Raji (cell line): ENCODE data around the gene KCNQ5.

ENCODE experiments used
- POLR2A ChIP-seq: IDR thresholded peaks from 2 replicates; pipeline ENCODE4 v1.6.1; 2011; ENCODE audit warnings: low read depth, low read length, control low read depth; ENCODE audit not compliant: insufficient read depth

Gene KCNQ5

DNA sequence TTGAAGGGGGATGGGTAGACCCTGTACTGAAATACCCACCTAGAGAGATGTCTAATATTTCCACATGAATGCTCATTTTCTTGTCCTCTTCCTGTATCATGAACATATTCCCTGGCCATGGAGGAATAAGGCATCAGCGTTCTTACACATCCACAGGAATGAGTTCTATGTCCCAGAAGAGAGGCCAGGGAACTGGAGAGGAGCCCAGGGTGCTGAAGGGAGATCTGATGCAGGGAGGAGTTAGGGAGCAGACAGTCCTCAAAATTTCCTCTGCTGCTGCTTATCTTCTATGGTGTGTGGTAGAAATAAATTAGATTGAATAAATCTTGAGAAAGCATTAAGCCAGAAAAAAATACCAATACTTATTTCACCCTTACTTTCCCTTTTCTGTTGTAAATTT is 295.0 kb downstream of the KCNQ5 start:
- no peak for TF ChIP-seq POLR2A

DNA sequence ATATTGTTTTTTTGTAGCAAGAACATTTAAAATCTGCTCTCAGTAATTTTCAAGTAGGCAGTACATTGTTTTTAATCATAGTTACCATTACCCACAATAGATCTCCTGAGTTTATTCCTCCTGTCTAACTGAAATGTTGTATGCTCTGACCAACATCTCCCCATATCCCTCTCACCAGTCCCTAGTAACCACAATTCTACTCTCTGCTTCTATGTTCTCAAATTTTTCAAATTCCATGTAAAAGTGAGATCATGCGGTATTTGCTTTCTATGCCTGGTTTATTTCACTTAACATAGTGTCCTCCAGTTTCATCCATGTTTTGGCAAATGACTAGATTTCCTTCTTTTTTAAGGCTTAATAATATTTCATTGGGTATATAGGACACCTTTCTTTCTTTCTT is 300.5 kb downstream of the KCNQ5 start:
- no peak for TF ChIP-seq POLR2A

DNA sequence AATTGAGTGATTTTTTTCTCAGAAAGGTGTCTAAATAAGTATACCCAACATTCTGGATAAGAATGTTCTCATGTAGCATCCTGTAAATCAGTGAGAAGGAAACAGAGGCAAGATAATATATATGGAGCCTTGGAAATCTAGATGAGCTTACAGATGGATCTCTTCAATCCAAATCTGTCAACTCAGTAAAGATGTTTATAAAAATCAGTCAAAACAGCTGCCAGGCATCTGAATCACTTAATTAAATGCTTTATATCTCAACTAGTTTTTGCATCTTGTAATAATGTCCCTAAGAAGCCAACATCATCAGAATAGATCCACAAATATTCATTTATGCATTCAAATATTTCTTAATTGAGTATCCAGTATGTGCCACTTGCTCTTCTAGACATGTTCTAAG is 303.3 kb downstream of the KCNQ5 start:
- TF ChIP-seq POLR2A = no peak

DNA sequence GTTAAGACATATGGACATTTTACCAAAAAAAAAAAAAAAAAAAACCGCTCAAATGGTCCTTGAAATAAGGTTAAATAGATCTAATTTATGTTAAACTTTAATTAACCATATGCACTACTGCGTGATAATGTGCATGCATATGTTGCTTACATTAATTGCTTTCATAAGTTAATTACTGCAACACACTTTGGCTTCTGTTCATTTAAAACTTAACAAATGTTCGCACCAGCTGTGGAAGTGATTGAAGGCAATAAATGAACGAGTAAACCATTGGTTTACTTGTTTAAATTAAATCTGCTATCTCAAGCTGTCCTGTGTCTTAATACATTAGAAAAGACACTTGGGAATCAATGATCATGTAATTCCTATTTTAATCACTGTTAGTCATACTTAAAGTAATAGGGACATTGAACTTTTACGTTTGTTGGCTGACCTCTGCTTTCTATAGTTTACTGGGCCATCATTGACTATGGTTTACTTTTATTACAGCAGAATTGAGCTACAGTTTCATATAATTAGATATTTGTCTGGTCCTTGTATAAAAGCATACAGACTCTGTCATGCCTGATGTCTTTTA is 308.8 kb downstream of the KCNQ5 start:
- no peak for TF ChIP-seq POLR2A

DNA sequence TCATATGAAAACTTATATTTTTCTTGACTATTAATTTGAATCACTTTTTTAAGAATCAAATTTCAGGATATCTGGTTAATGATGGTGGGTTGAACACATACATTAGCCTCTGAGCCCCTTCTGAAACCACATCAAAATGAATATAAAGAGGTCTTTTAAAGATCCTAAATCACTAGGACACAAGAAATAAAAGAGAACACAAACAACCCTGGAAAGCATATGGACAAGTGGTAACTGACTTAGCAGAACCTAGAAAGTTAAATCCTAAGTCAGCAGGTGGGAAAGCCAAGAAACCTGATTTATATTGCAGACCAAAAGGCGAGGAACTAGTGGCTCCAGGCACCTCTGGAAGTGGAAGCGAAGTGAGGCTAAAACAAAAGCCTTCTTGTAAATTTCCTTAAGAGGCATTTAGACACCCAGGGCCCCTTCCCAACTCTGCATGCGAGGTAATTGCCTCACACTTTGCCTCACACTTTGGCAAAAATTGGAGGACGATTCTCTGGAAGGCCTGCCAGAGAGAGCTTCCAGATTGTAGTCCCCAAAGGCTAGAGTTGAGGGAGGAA is 309.5 kb downstream of the KCNQ5 start:
- TF ChIP-seq POLR2A = no peak

DNA sequence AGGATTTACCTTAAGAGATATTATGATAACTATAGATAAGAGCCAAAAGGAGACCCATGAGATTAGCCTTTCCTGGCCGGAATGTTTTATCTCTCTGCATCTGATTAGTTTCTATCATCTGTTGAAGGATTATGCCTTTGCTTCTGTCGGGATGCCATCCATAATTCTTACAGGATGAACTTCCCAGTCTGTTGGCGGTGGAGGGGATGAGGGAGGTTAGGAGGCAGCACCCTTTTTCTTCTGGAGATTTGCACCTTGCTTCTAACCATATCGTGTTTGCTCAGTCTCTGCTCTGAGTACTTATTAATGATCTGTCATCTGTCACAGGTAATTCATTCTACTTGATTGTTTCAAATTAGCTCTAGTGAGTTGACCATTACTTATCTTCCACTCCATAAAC is 311.4 kb downstream of the KCNQ5 start:
- no peak for TF ChIP-seq POLR2A

DNA sequence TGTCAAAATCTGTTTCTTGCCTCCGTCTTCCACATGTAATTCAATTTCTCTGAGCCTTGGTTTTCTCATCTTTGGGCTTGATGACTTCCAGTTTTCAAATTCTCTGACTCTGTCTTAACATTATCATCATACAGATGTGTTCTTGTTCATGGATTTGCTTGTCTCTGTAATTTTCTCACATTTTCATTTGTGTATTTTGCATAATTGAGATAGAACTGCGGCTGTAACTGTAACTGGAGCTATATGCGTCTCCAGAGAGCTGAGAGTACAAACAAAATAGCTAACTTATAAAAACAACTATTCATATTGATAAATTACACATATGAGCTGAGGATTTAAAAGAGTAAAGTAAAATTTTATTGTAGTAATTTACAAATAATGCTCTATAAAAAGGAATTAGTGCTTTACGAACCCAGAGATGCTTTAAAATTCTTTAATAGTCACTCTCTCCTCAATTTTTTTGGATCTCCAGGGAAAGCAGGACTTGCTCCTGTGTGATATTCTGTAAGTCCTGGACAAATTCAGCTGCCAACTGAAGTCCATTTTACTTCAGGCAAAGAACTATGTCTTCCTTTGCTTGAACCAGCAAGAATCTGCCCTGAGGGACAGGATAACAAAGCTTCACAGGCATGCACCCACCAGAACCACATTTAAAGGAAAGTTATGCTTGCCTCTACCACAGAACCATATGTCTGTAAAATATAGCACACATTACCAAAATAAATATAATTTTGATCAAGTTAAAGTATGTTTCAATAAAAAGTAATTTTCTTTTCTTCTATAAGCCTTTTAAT is 315.1 kb downstream of the KCNQ5 start:
- TF ChIP-seq POLR2A = no peak

DNA sequence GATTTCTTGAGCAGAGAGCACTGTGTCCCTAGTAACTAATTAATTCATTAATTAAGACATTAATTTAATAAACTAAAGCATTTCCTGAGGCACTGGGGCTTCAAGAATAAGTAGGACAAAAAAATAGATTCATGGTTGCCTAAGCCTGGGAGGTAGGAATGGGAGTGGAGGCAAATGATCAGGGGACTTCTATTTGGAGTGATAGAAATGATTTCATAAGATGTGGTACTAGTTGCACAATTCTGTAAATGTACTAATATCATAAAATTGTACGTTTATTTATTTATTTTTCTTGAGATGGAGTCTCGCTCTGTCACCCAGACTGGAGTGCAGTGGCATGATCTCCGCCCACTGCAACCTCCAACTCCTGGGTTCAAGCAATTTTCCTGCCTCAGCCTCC is 316.2 kb downstream of the KCNQ5 start:
- no peak for TF ChIP-seq POLR2A

DNA sequence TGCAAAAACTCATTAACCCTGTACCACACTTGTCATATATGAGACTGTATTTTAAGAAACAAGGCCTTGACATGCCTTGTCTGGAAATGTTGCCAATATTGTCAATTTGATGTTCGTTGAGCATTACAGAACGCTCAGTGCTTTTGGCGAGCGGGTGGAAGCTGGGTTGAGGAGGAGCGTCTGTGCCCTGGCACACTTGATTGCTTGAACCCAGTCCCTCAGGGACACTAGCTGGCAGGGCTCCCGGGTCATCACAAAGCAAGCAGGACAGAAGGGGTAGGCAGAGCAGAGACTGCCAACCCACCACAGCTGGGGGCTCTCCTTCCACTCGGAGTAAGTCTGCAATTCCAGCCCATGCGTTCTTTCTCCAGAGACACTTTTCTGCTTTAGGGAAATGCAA is 317.1 kb downstream of the KCNQ5 start:
- no peak for TF ChIP-seq POLR2A

GRCh38 chr6:72940265-72940664 is 318.4 kb downstream of the KCNQ5 start:
- no peak for TF ChIP-seq POLR2A

DNA sequence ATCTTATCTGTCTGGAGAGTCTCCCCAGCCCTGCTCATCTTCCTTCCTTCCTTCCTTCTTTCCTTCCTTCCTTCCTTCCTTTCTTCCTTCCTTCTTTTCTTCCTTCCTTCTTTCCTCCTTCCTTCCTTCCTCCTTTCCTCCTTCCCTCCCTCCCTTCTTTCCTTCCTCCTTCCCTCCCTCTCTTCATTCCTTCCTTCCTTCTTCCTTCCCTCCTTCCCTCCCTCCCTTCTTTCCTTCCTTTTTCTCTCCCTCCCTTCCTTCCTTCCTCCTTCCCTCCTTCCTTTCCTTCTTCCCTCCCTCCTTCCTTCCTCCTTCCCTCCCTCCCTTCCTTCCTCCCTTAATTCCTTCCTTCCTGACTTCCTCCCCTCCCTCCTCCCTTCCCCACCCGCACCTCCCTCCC is 319.4 kb downstream of the KCNQ5 start:
- no peak for TF ChIP-seq POLR2A

DNA sequence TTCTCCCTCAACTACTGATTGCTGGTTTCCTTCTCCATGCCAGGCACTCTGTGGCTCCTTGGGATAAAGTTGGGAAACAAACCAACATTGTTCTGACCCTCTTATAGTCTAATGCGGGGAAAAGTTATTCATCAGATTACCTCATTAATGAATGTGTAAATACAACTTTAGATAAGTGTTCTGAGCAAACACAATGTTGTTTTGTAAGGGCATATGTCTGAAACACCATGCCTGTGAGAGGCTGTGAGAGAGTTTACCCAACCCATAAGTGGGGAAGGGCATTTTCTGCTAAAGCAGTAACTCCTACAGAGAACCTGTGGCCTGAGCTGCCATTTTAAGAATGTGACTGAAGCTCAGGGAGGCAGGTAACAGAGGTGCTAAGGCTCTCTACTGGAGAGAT is 319.9 kb downstream of the KCNQ5 start:
- no peak for TF ChIP-seq POLR2A

- no peak for TF ChIP-seq POLR2A
Observed at GRCh38 chr6:72943699-72944098, 321.8 kb downstream of the KCNQ5 start.

GRCh38 chr6:72944660-72945059 is 322.8 kb downstream of the KCNQ5 start:
- TF ChIP-seq POLR2A = no peak

DNA sequence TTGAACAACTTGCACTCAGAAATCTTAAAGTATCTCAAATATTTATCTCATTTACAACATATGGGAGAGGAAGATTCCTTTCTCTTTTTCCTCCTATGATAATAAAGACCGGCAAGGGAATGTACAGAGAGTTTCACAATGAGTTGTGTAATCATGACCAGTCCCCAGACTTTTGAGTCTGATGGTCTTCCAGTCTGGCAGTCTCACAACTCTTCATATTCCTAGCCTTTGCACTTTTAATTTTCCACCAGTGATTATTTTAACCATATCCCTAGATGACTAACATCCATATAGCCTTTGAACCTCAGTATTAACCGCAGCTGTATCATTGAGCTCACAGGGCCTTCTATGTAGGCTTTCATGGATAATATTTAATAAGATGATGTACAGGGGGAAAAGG is 324.9 kb downstream of the KCNQ5 start:
- no peak for TF ChIP-seq POLR2A

GRCh38 chr6:72947534-72947933 is 325.7 kb downstream of the KCNQ5 start:
- TF ChIP-seq POLR2A = no peak
